Measurements from ENCODE around the gene KCNJ15.
A peak's percentile ranks its signal among the peaks of the same experiment; 100 is the strongest.
"Not testable (repeated sequence)": the region's sequence is repeated elsewhere in the genome, so short reads cannot be mapped to it uniquely, and the experiment has no call there.

The KCNJ15 gene

DNA sequence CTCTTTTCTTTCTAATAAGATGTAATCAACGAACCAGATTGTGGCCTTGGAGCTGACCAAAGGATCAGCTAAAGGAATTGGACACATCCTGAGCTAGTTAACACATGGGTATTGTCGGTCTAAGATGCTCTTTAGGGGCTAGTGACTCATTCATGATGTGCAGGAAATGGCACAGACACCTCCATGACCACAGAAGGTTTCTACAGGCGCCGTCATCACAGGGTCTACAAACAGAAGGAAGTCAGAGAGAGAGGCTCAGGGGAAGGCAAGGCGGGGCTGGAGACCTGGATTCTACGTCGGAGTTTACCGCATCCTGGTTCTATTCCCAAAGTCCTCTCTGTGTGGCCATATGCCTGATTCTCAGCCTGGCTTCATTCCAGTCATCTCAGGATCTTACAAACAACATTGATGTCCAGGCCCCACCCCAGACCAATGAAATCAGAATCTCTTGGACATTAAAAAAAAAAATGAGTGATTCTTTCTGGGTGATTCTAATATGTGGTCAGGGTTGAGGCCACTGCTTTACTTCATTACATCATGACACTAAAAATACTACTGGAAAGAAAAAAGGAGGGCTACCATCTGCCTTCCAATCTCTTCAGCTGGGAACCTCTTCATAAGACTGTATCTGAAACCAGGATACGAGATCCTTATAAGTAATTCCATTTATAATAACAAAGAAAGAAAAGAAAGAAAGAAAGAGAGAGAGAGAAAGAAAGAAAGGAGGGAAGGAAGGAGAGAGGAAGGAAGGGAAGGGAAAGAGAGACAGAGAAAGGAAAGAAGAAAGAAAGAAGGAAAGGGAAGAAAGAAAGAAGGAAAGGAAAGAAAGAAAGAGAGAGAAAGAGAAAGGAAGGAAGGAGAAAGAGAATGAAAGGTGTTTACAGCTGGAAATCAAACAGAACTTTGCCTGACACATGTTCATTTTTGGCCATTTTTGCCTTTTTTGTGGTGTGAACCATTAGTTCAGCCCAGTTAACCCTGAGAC, 11.6 kb upstream of the KCNJ15 start:
- DNase-seq: peak; percentile 50

DNA sequence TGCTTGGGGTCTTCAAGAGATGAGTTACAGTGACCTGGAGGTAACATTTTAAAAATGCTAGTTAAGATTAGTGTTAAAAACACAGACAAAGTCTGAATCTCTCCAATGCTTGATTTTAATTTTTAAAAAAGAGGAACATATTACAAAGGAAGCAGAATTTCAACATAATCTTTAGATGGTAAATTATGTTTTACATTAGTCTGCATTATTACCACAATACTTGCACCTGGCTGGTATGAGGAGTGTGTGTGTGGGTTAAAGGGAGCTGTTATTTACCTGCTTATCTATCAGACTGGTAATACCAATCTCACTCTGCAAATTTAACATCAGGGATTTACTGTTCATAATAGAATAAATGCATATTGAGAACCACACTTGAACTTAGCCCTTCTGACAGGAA, 10.3 kb upstream of the KCNJ15 start:
- DNase-seq: no peak

DNA sequence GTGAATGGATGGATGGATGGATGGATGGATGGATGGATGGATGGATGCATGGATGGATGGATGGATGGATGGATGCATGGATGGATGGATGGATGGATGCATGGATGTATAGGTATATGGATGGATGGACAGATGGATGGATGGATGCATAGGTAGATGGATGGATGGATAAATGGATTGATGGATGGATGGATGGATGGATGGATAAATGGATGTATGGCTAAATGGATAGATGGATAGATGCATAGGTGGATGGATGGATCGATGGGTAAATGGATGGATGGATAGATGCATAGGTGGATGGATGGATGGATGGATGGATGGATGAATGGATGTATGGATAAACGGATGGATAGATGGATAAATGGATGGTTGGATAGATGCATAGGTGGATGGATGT, 9.7 kb upstream of the KCNJ15 start:
- not testable (repeated sequence) for DNase-seq

DNA sequence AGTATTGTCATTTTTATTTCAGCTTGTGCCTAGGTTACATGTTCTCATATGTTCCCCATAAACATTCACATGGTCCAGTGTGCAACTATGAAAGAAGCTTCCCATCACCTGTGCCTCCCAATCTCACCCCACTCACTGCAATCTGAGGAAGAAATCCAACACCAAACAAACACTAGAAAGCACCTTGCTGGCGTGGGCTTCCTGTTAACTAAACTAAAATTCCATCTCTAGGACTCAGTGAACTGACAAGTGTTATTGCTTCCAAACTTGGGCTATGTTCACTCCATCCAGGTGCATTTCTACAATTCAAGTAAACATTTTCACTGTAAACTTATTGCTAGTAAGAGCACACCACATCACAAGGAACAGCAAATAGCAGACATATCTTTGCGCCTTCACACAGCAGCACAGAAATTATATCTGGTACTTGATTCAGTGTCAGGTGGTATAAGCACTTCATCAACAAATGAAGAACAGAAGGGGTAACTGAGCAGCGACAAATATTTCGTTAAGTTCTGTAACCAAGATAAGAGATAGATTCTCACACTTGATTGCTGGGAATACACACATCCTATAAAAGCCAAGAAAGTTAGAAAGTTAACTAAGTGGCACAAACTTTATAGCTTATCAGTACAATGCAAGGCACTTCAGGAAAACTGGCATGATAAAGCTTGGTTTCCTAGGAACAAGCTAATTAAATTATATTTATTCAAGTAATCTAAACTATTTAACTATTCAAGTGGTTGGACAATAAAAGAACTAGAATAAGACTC, 8.9 kb upstream of the KCNJ15 start:
- no peak for DNase-seq

DNA sequence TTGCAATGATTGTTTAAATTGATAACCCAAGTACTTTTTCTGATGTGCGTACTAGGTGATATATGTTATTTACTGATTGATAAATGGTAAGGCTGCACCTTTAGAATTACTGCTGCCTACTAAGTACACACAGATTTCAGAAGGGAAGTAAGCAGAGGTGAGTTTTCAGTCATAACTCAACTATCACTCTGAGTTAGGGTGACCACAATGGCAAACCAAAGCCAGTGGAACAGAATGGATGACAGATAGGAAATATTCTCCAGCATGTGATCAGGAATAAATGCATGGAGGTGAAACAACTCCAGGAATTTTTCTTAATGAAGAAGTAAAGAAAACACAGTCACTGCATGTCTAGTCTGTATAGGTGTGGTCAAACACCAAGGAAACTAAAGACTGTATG, 7.5 kb upstream of the KCNJ15 start:
- no peak for DNase-seq

DNA sequence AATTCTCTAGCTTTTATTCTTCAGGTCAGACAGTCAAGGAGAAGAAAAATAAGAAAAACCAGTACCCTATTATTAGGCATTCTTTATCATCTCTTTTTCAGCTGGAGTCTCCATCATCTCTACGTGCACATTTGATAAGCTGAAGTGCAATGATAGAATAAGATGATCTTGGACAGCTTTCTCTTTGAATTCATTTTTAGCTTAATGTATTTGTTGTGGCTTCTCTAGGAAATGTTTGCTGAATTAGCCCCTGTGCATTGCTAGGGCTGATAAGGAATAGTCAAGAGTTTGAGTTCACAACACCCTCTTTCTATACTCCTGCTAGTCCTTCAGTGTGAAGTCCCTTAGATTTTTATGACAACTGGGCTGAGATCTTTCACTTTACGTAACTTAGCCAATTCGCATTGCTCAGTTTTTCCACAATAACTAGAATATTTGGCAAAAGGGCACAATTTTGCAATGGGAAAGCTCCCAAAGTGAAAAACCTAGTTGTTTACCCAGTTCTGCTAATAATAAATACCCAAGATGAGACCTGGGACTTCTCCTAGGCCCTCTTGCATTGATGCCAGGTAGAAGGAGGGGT, 7.0 kb upstream of the KCNJ15 start:
- no peak for DNase-seq

DNA sequence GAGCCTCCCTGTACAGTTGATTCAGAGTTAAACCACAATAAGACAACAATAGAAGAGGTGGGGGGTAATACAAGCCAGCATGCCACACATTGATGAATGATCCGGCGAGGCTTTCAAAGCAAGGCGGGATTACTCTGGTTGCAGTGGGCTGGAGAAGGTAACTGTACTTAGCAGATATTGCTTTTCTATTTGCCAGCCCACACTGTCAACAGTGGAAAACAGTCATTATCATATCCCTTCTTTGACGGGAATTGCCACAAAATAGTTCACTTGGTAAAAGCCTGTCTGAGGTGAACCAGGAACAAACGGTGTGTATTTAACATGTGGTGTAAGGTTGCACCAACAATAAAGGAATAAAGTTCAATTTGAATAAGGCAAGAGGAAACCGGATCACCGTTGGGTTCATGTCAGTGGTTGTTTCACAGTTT, 5.8 kb upstream of the KCNJ15 start:
- no peak for DNase-seq

DNA sequence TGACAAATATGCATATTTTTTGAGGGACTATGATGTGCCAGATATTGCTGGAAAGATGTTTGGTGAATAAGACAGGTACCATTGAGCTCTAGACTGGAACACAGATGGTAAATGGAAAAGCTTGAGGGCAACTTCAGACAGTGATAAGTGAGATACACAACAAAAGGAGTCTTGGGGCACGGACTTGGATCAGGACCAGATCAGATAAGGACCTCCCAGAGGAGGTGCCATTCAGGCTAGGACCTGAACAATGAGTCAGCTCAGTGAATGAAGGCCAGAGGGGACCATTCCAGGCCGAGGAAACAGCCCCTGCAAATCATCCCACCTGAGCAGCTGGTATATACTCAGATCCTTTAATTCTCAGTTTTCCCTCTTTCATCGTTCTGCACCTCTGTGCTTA, 1.8 kb upstream of the KCNJ15 start:
- no peak for DNase-seq

DNA sequence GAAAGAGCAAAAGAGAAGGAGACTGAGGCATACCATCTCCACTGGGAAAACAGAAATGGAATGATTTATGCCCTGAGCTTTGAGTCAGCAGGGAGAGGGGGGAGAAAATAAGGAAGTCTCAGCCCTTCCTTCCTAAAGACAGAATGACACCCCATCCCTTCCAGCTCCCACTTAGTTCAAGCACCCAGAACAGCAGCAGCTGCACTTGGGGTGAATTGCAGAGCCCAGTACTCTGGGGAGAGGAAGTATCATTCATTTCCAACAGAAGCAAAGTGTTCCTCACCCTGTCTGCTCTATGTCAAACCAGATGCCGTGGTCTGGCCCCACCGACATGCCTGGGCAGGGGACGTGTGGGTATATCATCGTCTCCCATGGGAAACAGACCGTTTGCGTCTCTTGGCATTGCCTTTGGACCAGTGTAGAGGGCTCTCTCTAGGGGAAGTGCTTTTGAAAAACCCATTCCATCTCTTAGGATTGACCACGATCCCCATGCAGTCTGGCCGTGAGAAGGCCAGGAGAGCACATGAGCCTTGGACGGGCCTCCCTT, 1.1 kb upstream of the KCNJ15 start:
- no peak for DNase-seq

DNA sequence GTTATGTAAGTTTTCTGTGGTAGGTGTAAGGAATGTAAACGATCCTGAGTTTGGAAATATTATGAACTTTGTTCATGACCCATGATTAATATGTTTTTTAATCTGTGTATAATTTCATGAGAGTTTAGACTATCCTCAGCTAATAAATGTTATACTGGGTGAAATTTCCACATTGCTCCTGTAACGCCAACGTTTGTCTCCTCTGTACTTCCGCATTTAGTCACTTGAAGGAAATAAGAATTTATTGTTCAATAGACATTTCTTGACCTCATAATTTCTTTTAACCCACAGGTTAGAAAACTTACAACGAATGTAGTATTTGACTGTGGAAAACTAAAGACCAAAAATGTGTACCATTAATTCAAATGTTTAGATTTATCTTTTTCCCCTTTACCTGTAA, 876 bp downstream of the KCNJ15 start:
- DNase-seq: no peak

DNA sequence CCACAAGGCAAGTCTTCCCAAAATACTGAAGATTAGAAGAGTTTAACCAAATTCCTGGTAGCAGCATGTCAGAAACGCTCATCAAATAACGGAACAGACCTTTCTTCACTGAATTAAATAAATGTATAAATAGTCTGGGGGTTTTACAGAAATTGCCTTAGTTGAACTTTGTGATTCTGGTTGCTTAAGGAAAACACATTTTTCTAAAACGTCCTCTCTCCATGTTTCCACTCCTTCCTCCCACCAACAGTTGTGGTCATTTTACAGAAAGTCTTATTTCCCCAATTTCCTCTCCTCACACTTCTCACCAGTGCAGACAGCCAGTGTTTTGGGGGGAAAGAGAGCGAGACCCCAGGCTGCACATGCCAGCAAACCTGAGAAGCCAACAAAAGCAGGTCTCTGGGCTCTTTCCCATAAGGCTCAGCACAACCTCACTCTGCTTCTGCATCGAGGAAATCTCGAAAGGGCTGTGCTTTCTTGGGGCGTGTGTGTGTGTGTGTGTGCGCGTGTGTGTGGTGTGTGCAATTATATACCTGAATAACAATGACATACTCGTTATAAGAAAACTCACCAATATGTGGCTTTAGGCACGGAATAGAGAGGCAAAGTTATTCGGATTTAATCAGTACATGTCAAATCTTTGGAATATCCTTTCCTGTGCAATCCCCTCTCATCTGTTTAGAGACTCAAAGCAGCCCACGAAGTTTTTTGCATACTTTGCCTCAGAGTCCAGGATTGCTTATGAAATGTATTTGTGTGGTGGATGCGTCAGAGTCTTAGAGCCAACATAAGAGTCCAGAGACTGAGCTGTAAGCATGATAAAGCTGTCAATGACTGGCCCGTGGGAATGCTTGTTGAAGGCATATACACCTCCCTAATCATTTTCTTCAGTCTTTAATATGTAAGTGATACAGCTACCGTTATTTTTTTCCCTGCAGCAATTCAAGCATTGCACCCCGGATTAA, 2.0 kb downstream of the KCNJ15 start:
- no peak for DNase-seq

DNA sequence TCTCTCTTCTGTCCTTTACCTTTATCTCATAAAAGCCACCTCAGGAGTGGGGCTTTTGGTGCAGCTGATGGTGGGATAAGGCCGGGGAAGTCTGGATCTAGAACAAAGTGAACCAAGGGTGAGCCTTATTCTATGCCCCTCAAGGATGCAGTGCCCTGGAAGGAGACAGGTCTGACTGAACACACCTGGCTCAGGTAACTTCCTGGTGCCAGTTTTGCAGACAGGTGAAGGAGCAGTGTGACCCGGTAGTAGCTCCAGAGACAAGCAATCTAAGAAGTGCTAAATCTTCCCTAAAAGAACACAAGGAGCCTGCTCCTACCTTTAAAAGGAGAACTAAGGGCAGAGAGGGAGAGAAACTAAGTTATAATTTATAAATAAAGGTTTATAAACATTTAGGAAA, 2.9 kb downstream of the KCNJ15 start:
- no peak for DNase-seq

DNA sequence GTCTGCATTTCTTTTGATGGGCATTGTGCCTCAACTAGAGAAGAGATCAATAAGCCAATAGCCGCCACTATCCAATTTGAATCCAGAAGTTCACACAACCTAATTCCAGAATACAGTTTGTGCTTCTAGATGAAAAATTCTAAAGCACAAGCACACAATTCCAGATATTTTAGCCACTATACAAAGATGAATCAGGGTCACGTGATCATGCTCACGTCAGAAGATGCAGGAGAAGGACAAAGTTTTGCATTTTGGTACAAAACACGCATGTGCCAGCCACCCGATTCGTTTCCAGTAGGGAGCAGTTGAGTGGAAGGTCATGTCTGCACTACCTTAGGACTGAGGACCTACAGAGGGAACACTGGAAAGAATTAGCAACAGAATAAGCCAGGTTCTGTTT, 3.6 kb downstream of the KCNJ15 start:
- no peak for DNase-seq

DNA sequence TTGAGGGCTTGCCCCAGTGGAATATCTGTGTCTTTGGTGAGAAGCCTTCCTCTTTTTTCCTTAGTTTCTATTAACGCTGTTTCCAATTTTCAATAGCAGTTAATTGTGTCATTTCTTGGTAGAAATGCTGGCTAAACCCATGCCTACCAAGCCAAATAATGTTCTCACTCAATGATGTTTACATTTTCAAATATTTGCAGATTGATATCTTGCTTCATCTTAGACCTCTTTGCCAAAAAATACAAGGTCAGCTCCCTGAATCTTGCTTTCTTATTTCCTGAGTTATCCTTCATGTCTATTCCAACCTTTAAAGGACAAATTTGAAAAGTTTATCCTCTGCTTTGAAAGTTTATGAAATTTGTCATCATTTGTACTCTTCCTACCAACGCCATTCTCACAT, 5.1 kb downstream of the KCNJ15 start:
- no peak for DNase-seq

DNA sequence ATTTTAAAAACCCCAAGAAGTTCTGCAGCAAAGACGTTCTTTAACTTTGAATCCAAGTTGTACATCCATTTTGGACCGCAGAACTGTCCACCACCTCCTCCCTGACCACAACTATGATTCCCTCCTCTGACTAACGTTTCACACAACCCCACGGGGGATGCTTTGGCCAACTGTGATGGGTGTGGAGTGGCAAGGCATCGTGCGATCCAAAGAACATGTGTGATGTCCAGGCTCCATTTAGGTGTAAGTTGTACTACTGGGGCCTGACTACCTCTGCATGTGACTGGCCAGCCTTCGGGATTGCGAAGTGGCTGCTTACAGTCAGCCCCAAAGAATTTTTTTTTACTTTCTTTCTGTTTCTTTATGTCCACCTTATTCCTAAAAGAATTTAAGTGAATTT, 6.7 kb downstream of the KCNJ15 start:
- no peak for DNase-seq

DNA sequence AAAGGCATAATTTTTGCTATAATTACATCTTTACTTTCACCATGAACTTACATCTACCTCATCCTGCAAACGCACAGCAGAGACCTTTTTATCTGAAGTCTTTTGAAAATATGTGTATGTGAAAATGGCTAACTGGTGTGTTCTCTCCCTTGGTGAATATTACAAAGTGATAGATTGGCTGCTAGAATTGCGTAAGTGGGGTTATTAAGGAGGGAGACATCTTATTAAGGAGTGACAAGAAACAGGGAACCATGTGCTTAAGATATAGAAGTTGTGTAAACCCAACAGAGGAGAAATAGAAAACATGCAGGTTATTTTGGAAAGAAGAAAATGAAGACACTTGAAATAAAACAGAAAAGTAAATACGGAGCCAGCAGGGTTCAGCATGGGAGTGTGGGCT, 7.8 kb downstream of the KCNJ15 start:
- DNase-seq: no peak

DNA sequence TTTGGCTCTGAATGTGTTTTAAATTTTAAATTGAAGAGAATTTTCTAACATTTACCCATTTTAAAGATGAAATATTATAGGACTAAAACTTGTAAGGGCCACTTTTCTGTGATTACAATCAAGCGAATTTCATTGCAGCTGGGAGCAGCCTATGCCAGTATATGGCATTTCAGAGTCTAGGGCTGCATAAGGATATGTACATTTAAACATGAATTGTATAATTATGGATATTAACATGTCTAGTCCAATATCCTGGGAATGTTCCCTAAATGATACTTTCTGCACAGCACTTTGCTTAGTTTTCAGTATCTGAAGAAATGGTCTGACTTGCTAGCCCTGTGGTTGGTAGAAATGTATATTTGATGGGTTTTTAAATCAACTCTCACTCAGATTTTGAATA, 8.4 kb downstream of the KCNJ15 start:
- DNase-seq: no peak

DNA sequence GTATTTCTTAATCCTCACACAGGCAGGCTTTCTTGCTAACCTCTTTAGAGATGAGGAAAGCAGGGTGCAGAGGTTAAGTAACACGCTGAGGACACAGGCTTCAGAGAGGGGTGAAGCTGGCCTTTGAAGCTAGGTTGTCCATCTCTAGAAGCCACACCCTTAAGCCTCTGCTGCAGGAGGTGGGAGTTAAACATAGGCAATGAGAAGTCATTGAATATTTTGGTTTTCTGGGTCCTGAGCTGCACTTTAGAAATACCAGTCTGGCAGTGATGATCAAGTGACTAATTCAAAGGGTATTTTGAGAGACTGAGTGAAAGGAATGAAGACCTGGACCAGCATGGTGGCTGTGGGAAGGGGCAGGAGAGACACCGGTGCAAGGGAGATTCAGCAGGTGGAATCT, 9.9 kb downstream of the KCNJ15 start:
- no peak for DNase-seq

DNA sequence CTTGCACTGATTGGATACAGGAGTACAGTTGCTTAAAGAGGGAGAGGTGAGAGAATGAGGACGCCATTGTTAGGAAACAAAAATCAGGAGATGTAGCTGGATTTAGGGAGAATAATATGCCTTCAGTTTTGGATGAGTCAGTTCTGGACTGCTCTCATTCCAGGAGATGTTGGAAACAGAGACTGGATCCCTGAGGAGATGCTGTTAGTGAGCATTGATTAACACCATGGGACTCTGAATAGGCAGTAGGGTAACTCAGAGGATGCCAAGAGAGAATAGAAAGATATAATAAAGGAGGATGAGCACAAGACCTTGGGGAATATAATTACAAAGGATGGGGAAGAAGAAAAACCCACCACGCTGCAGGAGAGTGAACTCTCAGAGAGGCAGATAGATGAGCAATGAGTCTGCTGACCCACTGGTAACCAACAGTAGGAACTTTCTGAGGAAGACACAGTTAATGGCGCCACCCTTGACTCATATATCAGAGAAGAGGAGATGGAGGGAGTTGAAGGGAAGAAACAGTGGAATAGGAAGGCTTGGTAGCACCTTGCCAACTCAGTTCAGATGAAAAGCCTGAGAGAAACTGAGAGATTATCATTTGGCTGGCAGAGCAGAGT, 10.5 kb downstream of the KCNJ15 start:
- no peak for DNase-seq

DNA sequence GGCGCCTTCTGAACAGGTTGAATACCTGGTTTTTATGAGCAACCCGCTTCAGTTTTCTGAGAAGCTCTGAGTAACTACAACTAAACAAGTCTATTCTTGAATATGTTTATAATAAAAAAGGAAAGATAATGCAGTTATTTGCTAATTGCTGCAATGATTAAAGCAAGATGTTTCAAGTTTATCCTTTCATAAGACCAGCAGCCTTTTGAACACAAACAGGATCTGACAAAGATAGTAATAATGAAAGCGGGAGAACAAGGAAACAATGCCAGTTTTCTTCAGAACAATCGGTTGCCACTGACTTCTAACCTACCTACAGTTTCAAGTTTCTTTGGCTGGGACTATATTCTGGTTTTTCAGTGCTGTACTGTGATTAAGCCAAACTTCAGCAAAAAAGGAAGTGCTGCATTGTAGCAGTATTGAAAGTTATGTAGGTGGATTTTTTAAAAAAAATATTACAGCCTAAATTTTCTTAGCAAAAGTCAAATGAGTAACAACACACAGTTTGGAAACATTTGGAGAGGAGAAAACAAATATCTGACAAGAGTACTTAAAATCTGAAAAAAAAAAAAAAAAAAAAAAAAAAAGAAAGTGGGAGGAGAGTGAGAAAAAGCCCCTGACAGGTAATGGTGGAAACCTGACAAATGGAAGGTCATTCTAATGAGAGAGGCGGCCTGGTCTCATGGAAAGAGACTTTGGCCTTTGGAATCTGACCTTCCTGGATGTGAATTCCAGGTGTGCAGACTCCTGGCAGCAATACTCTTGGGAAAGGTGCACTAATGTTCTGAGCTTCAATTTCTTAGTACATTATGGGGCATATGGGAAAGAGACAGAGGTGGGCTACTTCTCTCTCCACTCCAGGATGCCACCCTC, 11.4 kb downstream of the KCNJ15 start:
- DNase-seq: no peak
